K562 (cell line): ENCODE data around the gene LAMTOR4. TPM values are rescaled to one million over a fixed set of nuclear protein-coding genes. Genes with fewer than 3 reads are reported as not detected.

Experiments used
- ATF6 ChIP-seq: sonication (generic); formaldehyde crosslinking; IDR thresholded peaks from 2 replicates; pipeline ENCODE4 v1.4.0; 2020; ENCODE audit warnings: mild to moderate bottlenecking, missing genetic modification reagents
- CBFB ChIP-seq: sonication (generic); formaldehyde crosslinking; IDR thresholded peaks from 2 replicates; pipeline ENCODE4 v1.4.0; 2020; ENCODE audit warnings: mild to moderate bottlenecking, missing genetic modification reagents
- DEAF1 ChIP-seq: fragments of 450-650 bp; formaldehyde crosslinking; IDR thresholded peaks from 2 replicates; pipeline ENCODE4 v1.4.0; 2020; ENCODE audit warnings: mild to moderate bottlenecking, moderate library complexity
- EGR1 ChIP-seq: fragments of 450-650 bp; conservative IDR thresholded peaks from 2 replicates; pipeline ENCODE4 v1.6.1; 2017; ENCODE audit warnings: mild to moderate bottlenecking
- NCOA6 ChIP-seq: fragments of 450-650 bp; IDR thresholded peaks from 2 replicates; pipeline ENCODE4 v1.6.1; 2017; ENCODE audit warnings: mild to moderate bottlenecking
- POLR3A ChIP-seq: IDR thresholded peaks from 2 replicates; pipeline ENCODE4 v1.6.1; 2011; ENCODE audit warnings: borderline replicate concordance, mild to moderate bottlenecking, moderate library complexity; ENCODE audit not compliant: insufficient read length, insufficient read depth; ENCODE audit errors: extremely low read depth
- PRPF4 ChIP-seq: fragments of 200-400 bp; formaldehyde crosslinking; IDR thresholded peaks from one replicate; pipeline ENCODE4 v1.6.1; 2017; ENCODE audit warnings: low read length, low read depth, mild to moderate bottlenecking; ENCODE audit not compliant: insufficient read depth, poor library complexity, severe bottlenecking
- RERE ChIP-seq: sonication (generic); formaldehyde crosslinking; IDR thresholded peaks from 2 replicates; pipeline ENCODE4 v1.8.0; 2023; ENCODE audit warnings: missing genetic modification reagents, mild to moderate bottlenecking, borderline replicate concordance
- SIN3B ChIP-seq: fragments of 450-650 bp; IDR thresholded peaks from 2 replicates; pipeline ENCODE4 v1.6.1; 2017; ENCODE audit warnings: low read depth, mild to moderate bottlenecking, moderate library complexity
- SLC30A9 ChIP-seq: fragments of 250-450 bp; sonication (Bioruptor Pico); IDR thresholded peaks from 2 replicates; pipeline ENCODE4 v1.8.0; 2022; ENCODE audit warnings: mild to moderate bottlenecking, moderate library complexity
- SOX6 ChIP-seq: fragments of 450-650 bp; IDR thresholded peaks from 2 replicates; pipeline ENCODE4 v1.6.1; 2014; ENCODE audit warnings: mild to moderate bottlenecking
- SREBF1 ChIP-seq: fragments of 150-350 bp; IDR thresholded peaks from 2 replicates; pipeline ENCODE4 v1.6.1; 2014; ENCODE audit warnings: antibody characterized with exemption, low read depth, low read length, borderline replicate concordance
- THAP7 ChIP-seq: fragments of 250-450 bp; sonication (Bioruptor Pico); IDR thresholded peaks from 2 replicates; pipeline ENCODE4 v1.5.0; 2021
- TRIM28 ChIP-seq: fragments of 450-650 bp; IDR thresholded peaks from 2 replicates; pipeline ENCODE4 v1.6.1; 2017
- ZZZ3 ChIP-seq: fragments of 450-650 bp; IDR thresholded peaks from 2 replicates; pipeline ENCODE4 v1.6.1; 2016; ENCODE audit warnings: antibody characterized with exemption, mild to moderate bottlenecking, moderate library complexity
- polyA plus RNA-seq, 8 experiments: library from polyadenylated mRNA; depleted of rRNA in 4 of 8; stranded (reverse) in 5 of 8; unstranded in 3 of 8; fragments of >200 nt; fragmentation: Nextera tagmentation in 2 of 8; fragmentation: Illumina TruSeq in 1 of 8; extraction: Ambion mirVana in 2 of 8; extraction: Trizol in 1 of 8; gene quantifications; 2 replicates each; pipeline versions ENCODE4 v1.2.1 to v1.2.3, GENCODE V29; 2011 to 2014; ENCODE audit warnings: inconsistent platforms in 1 of 8, missing spikeins in 1 of 8
- total RNA-seq, 7 experiments: library from RNA; depleted of rRNA in 6 of 7; stranded (reverse); fragments of >200 nt in 6 of 7; fragmentation: Illumina TruSeq in 2 of 7; extraction: Trizol in 2 of 7; gene quantifications; 2 replicates each; pipeline versions ENCODE4 v1.2.1 to v1.2.3, GENCODE V29; 2011 to 2021; ENCODE audit warnings: low replicate concordance in 1 of 7

The LAMTOR4 gene
- total and polyA plus RNA-seq, 9 of the 15 experiments (the other 6 are each of a cell fraction or from before 2014, with no cell fraction given) = 79.6 to 314 (median 195) TPM

DNA sequence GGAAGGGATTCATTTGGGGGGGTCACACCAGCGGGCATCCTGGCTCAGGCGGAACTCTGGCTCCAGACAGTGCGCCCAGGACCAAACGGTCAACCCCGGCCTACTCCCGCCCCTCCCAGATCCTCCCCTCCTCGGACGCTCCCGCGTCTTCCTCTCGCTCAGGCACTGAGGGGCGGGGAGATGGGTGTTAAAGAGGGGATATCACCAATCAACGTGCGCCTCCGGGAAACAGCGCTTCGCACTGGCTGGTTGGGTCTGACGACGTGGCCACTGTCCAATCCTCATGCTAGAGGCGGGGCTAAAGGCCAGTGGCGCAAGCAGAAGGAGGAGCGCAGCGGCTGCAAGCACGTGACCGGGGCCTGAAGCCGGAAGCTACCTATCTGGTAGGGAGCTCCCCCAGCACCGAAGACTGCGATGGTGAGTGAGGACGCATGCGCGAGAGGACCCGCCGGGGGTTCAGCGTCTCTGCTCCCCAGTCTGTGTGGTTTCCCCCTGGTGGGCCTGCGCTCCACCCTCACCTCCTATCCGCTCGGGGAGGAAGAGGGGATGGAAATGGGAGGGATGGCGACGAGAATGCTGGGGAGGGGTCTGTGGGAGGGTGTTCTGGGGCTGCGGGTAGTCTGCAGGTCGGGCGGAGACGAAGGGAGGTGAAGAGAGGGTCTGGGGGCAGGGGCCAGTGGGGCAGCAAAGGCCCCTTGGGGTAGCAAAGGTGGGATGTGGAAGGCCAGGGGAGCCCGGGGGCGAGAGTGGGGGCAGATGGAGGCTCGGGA is at the start of gene LAMTOR4 (continued):
- TF ChIP-seq ATF6 (CRISPR knock-in tag) (peak; percentile 56; the same call in 1 of the 2 replicates), EGR1 (peak; percentile 30), CBFB (CRISPR knock-in tag) (peak; percentile 72), SLC30A9 (no peak), TRIM28 (no peak), ZZZ3 (no peak), SIN3B (no peak), NCOA6 (no peak), SREBF1 (no peak), RERE (no peak), PRPF4 (no peak), POLR3A (no peak), SOX6 (peak; percentile 12; the same call in 1 of the 2 replicates), THAP7 (no peak), DEAF1 (CRISPR knock-in tag) (no peak)
